Measurements from ENCODE around the gene MBD2.

DNA sequence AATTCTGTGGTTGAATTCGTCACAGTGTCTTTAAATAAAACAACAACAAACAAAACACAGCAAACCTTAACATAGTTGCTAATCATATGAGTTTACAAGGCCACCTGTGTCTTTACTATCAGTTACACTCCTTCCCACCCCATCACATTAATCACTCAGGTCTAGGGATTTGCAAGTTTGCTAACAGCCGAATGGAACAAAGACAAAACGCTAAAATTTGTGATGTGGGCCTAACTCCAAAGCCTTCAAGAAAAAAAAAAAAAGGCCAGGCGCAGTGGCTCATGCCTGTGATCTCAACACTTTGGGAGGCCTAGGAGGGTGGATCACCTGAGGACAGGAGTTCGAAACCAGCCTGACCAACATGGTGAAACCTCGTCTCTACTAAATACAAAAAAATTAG is 44.3 kb upstream of the MBD2 start:
- no peak for TF ChIP-seq ZNF776 (tag by site-specific recombination; IDR thresholded peaks at IDR 0.05; ENCODE audit: borderline replicate concordance)
- TF ChIP-seq YY1 (tag by site-specific recombination; IDR thresholded peaks at IDR 0.05) = no peak
- no peak for TF ChIP-seq ZBTB17 (tag by site-specific recombination; IDR thresholded peaks at IDR 0.05)
- TF ChIP-seq GLIS2 (tag by site-specific recombination; IDR thresholded peaks at IDR 0.05) = no peak

Measured in HEK293 (cell line).